ENCODE data around the gene ZNF562. TPM values are rescaled to one million over a fixed set of nuclear protein-coding genes. Genes with fewer than 3 reads are reported as not detected.
A peak's percentile ranks its signal among the peaks of the same experiment; 100 is the strongest.
"Not testable (repeated sequence)": the region's sequence is repeated elsewhere in the genome, so short reads cannot be mapped to it uniquely, and the experiment has no call there.

Gene ZNF562
- total and polyA plus RNA-seq, 5 donors from 2014 or later = 2.0 to 13.5 (median 3.5) TPM

DNA sequence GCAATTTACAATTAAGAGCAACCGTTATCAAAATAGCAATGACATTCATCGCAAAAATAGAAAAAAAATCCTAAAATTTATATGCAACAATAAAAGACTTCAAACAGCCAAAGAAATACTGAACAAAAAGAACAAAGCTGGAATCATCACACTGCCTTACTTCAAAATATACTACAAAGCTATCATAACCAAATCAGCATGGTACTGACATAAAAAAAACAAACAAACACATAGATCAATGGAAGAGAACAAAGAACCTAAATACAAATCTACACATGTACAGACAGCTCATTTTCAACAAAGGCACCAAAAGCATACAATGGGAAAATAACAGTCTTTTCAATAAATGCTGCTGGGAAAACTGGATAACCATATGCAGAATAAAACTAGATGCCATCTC, 6.4 kb downstream of the ZNF562 start:
- Mint-ChIP-seq H3K36me3 (peaks cover 67% of the 10 kb centered on the region), H3K9me3 (peaks cover 4 to 66% (median 36%) of the 10 kb centered on the region in 7 donors), H3K4me3 (no peak overlapping the region), H3K27me3 (no peaks in the 10 kb centered on the region), H3K4me1 (peaks cover 0 to 39% (median 14%) of the 10 kb centered on the region in 4 donors), H3K27ac (no peak overlapping the region)
- no peak overlapping the region for H3K27ac ChIP-seq (ENCODE audit: insufficient read depth, low read length, poor library complexity, severe bottlenecking)
- no peak overlapping the region for H3K4me3 ChIP-seq (ENCODE audit: low read depth, low read length)
- no peaks in the 10 kb centered on the region for H3K27me3 ChIP-seq (ENCODE audit: control insufficient read depth, insufficient read depth, low read length)
- H3K4me1 ChIP-seq (ENCODE audit: control insufficient read depth, insufficient read depth, low read length, poor library complexity, severe bottlenecking) = no peaks in the 10 kb centered on the region
- DNase-seq = no peak
- peaks cover 43 to 89% of the 10 kb centered on the region in 2 experiments for H3K9me3 ChIP-seq (ENCODE audit: control insufficient read depth in 2 of 2, low read length in 2 of 2)
- H3K36me3 ChIP-seq (ENCODE audit: control insufficient read depth, insufficient read depth, low read length) = peaks cover 37% of the 10 kb centered on the region
- no peak for ATAC-seq (ENCODE audit: low read depth in 2 of 2)

DNA sequence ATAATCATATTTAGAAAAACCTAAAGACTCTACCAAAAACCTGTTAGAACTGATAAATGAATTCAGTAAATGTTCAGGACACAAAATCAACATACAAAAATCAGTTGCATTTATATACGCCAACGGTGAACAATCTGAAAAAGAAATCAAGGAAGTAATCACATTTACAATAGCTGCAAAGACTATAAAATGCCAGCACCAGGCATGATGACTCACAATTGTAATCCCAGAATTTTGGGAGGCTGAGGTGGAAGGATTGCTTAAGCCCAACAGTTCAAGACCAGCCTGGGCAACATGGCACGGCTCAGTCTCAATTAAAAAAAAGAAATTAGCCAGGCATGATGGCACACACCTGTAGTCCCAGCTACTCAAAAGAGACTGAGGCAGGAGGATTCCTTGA, 7.0 kb downstream of the ZNF562 start:
- ATAC-seq (ENCODE audit: low read depth in 2 of 2) (no peak), DNase-seq (no peak)
- H3K27ac Mint-ChIP-seq = no peak overlapping the region
- Histone ChIP-seq H3K27me3 (ENCODE audit: control insufficient read depth, insufficient read depth, low read length) (no peaks in the 10 kb centered on the region), H3K4me3 (ENCODE audit: low read depth, low read length) (no peak overlapping the region), H3K36me3 (ENCODE audit: control insufficient read depth, insufficient read depth, low read length) (peaks cover 37% of the 10 kb centered on the region), H3K4me1 (ENCODE audit: control insufficient read depth, insufficient read depth, low read length, poor library complexity, severe bottlenecking) (no peaks in the 10 kb centered on the region), H3K27ac (ENCODE audit: insufficient read depth, low read length, poor library complexity, severe bottlenecking) (no peak overlapping the region), H3K9me3 (ENCODE audit: control insufficient read depth in 2 of 2, low read length in 2 of 2) (peaks cover 38 to 83% of the 10 kb centered on the region in 2 experiments)
- H3K27me3 Mint-ChIP-seq = no peaks in the 10 kb centered on the region
- H3K9me3 Mint-ChIP-seq = peaks cover 3 to 62% (median 35%) of the 10 kb centered on the region in 7 donors
- H3K4me1 Mint-ChIP-seq = peaks cover 0 to 40% (median 14%) of the 10 kb centered on the region in 4 donors
- peaks cover 65% of the 10 kb centered on the region for H3K36me3 Mint-ChIP-seq
- no peak overlapping the region for H3K4me3 Mint-ChIP-seq

DNA sequence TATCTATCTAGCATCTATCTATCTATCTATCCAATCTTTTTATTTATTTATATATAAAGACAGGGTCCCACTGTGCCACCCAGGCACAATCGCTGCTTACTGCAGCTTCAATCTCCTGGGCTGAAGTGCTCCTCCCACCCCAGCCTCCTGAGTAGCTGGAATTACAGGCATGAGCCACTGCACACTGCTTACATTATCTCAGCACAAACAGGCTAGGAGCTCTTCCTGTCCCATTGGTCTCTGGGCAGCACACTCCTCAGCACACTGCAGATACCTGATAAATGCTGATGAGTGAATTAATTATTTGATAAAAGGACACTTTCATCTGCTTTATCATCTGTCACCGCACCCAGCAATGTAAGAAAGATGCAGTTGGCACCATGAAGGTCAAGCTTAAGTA, 16.1 kb downstream of the ZNF562 start:
- peaks cover 64% of the 10 kb centered on the region for H3K36me3 ChIP-seq (ENCODE audit: control insufficient read depth, insufficient read depth, low read length)
- H3K27ac ChIP-seq (ENCODE audit: insufficient read depth, low read length, poor library complexity, severe bottlenecking) = no peak overlapping the region
- Mint-ChIP-seq H3K4me1 (peaks cover 0 to 14% (median 2%) of the 10 kb centered on the region in 4 donors), H3K9me3 (peaks cover 0 to 22% (median 4%) of the 10 kb centered on the region in 7 donors), H3K4me3 (no peak overlapping the region), H3K27me3 (no peaks in the 10 kb centered on the region), H3K36me3 (peaks cover 47% of the 10 kb centered on the region), H3K27ac (no peak overlapping the region)
- no peaks in the 10 kb centered on the region for H3K4me1 ChIP-seq (ENCODE audit: control insufficient read depth, insufficient read depth, low read length, poor library complexity, severe bottlenecking)
- peaks cover 15 to 32% of the 10 kb centered on the region in 2 experiments for H3K9me3 ChIP-seq (ENCODE audit: control insufficient read depth in 2 of 2, low read length in 2 of 2)
- no peak for ATAC-seq (ENCODE audit: low read depth in 2 of 2)
- no peaks in the 10 kb centered on the region for H3K27me3 ChIP-seq (ENCODE audit: control insufficient read depth, insufficient read depth, low read length)
- no peak overlapping the region for H3K4me3 ChIP-seq (ENCODE audit: low read depth, low read length)
- DNase-seq = no peak

DNA sequence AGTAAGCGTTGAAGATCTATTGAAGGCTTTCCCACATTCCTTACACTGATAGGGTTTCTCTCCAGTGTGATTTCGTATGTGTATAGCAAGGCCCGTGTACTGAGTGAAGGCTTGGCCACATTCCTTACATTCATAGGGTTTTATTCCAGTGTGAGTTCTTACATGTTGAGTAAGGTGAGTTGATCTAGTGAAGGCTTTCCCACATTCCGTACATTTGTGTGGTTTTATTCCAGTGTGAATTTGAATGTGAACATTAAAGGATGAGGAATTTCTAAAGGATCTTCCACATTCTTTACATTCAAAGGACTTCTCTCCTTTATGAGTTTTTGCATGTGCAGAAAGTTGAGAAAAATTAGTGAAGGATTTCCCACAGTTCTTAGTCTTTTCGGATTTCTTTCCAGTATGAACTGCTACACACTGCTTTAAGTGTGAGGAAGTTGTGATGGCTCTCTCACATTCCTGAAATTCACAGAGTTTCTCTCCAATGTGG, 21.8 kb downstream of the ZNF562 start:
- H3K27me3 Mint-ChIP-seq; H3K4me3 ChIP-seq (ENCODE audit: low read depth, low read length); H3K4me3 Mint-ChIP-seq; ATAC-seq (ENCODE audit: low read depth in 2 of 2); H3K27ac Mint-ChIP-seq; H3K4me1 Mint-ChIP-seq; H3K27me3 ChIP-seq (ENCODE audit: control insufficient read depth, insufficient read depth, low read length); H3K27ac ChIP-seq (ENCODE audit: insufficient read depth, low read length, poor library complexity, severe bottlenecking); H3K4me1 ChIP-seq (ENCODE audit: control insufficient read depth, insufficient read depth, low read length, poor library complexity, severe bottlenecking); DNase-seq: not testable (repeated sequence)
- Histone ChIP-seq H3K36me3 (ENCODE audit: control insufficient read depth, insufficient read depth, low read length) (peaks cover 77% of the 10 kb centered on the region), H3K9me3 (ENCODE audit: control insufficient read depth in 2 of 2, low read length in 2 of 2) (peaks cover 50 to 60% of the 10 kb centered on the region in 2 experiments)
- peaks cover 0 to 64% (median 23%) of the 10 kb centered on the region in 7 donors for H3K9me3 Mint-ChIP-seq
- peaks cover 76% of the 10 kb centered on the region for H3K36me3 Mint-ChIP-seq

DNA sequence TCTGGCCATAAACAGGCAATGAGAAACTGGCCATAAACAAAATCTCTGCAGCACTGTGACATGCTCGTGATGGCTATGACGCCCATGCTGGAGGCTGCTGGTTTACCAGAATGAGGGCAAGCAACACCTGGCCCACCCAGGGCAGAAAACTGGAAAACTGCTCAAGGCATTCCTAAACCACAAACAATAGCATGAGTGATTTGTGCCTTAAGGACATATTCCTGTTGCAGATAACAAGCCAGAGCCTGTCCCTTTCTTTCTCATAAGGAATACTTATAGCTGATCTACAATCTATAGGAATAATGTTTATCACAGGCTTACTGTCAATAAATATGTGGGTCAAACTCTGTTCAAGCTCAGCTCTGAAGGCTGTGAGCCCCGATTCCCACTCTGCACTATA, 23.4 kb downstream of the ZNF562 start:
- not testable (repeated sequence) for H3K4me3 Mint-ChIP-seq; H3K27ac Mint-ChIP-seq; DNase-seq; H3K27me3 Mint-ChIP-seq; H3K4me1 Mint-ChIP-seq; H3K27me3 ChIP-seq (ENCODE audit: control insufficient read depth, insufficient read depth, low read length); H3K4me1 ChIP-seq (ENCODE audit: control insufficient read depth, insufficient read depth, low read length, poor library complexity, severe bottlenecking); H3K4me3 ChIP-seq (ENCODE audit: low read depth, low read length); H3K27ac ChIP-seq (ENCODE audit: insufficient read depth, low read length, poor library complexity, severe bottlenecking); ATAC-seq (ENCODE audit: low read depth in 2 of 2)
- peaks cover 64% of the 10 kb centered on the region for H3K36me3 Mint-ChIP-seq
- peaks cover 0 to 60% (median 19%) of the 10 kb centered on the region in 7 donors for H3K9me3 Mint-ChIP-seq
- Histone ChIP-seq H3K36me3 (ENCODE audit: control insufficient read depth, insufficient read depth, low read length) (peaks cover 68% of the 10 kb centered on the region), H3K9me3 (ENCODE audit: control insufficient read depth in 2 of 2, low read length in 2 of 2) (peaks cover 50 to 60% of the 10 kb centered on the region in 2 experiments)

DNA sequence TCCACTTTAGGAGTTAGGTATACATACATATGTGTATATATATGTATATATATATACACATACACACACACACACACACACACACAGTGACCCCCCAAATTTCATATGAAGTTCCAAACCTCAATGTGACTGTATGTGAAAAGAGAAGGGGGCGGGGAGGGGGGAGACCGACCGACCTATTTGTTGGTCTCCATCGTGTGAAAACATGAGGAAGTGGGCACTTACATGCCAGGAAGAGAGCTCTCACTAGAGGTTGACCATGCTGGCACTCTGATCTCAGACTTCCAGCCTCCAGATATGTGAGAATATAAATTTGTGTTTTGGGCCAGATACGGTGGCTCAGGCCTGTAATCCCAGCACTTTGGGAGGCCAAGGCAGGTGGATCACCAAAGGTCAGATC, 24.6 kb downstream of the ZNF562 start:
- H3K4me3 ChIP-seq (ENCODE audit: low read depth, low read length) = no peak overlapping the region
- H3K36me3 Mint-ChIP-seq = peaks cover 58% of the 10 kb centered on the region
- H3K9me3 ChIP-seq (ENCODE audit: control insufficient read depth in 2 of 2, low read length in 2 of 2) = peaks cover 48 to 51% of the 10 kb centered on the region in 2 experiments
- peaks cover 0 to 57% (median 19%) of the 10 kb centered on the region in 7 donors for H3K9me3 Mint-ChIP-seq
- no peaks in the 10 kb centered on the region for H3K27me3 ChIP-seq (ENCODE audit: control insufficient read depth, insufficient read depth, low read length)
- H3K4me1 ChIP-seq (ENCODE audit: control insufficient read depth, insufficient read depth, low read length, poor library complexity, severe bottlenecking) = no peaks in the 10 kb centered on the region
- no peaks in the 10 kb centered on the region for H3K27me3 Mint-ChIP-seq
- ATAC-seq (ENCODE audit: low read depth in 2 of 2) (no peak), DNase-seq (no peak)
- H3K4me3 Mint-ChIP-seq = no peak overlapping the region
- H3K27ac Mint-ChIP-seq = peak overlapping the region in 1 of 3 donors; percentile 76
- peaks cover 57% of the 10 kb centered on the region for H3K36me3 ChIP-seq (ENCODE audit: control insufficient read depth, insufficient read depth, low read length)
- peaks cover 0 to 8% (median 4%) of the 10 kb centered on the region in 4 donors for H3K4me1 Mint-ChIP-seq
- H3K27ac ChIP-seq (ENCODE audit: insufficient read depth, low read length, poor library complexity, severe bottlenecking) = no peak overlapping the region

DNA sequence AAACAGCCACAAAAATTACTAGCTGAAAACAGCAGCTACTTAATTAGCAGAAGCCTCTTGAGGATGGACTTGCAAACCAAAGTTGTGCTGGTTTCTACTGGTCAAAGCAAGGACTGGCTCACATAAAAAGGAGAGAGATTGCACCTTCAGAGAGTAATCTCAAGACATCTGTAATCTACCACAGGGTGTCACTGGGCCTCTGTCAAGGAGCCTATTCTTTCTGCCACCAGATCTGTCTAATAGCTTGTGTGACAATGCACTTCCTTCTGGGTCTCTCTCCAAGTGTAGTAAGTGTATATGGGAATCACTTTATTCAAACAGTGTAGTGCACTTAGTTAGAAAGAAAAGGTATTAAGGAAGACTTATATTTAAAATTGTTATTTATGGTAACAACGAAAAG, 29.4 kb downstream of the ZNF562 start:
- no peak overlapping the region for H3K4me3 Mint-ChIP-seq
- no peaks in the 10 kb centered on the region for H3K27me3 Mint-ChIP-seq
- H3K4me1 Mint-ChIP-seq = peaks cover 0 to 10% (median 6%) of the 10 kb centered on the region in 4 donors
- Histone ChIP-seq H3K27ac (ENCODE audit: insufficient read depth, low read length, poor library complexity, severe bottlenecking) (no peak overlapping the region), H3K36me3 (ENCODE audit: control insufficient read depth, insufficient read depth, low read length) (peaks cover 14% of the 10 kb centered on the region), H3K4me3 (ENCODE audit: low read depth, low read length) (no peak overlapping the region), H3K27me3 (ENCODE audit: control insufficient read depth, insufficient read depth, low read length) (no peaks in the 10 kb centered on the region), H3K4me1 (ENCODE audit: control insufficient read depth, insufficient read depth, low read length, poor library complexity, severe bottlenecking) (no peaks in the 10 kb centered on the region), H3K9me3 (ENCODE audit: control insufficient read depth in 2 of 2, low read length in 2 of 2) (peaks cover 8 to 9% of the 10 kb centered on the region in 2 experiments)
- no peak overlapping the region for H3K27ac Mint-ChIP-seq
- H3K36me3 Mint-ChIP-seq = peaks cover 41% of the 10 kb centered on the region
- ATAC-seq (ENCODE audit: low read depth in 2 of 2) = no peak
- peaks cover 0 to 28% (median 11%) of the 10 kb centered on the region in 7 donors for H3K9me3 Mint-ChIP-seq
- DNase-seq = no peak

DNA sequence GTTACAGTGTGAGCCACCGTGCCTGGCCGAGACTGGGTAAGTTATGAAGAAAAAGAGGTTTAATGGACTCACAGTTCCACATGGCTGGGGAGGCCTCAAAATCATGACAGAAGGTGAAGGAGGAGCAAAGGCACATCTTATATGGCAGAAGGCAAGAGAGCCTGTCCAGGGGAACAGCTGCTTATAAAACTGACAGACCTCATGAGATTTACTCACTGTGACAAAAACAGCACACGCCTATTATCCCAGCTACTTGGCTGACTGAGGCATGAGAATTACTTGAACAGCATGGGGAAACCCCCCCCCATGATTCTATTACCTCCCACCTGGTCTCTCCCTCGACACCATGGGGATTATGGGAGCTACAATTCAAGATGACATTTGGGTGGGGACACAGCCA, 30.4 kb downstream of the ZNF562 start:
- Histone ChIP-seq H3K9me3 (ENCODE audit: control insufficient read depth in 2 of 2, low read length in 2 of 2) (peaks cover 3 to 6% of the 10 kb centered on the region in 2 experiments), H3K27ac (ENCODE audit: insufficient read depth, low read length, poor library complexity, severe bottlenecking) (no peak overlapping the region), H3K4me3 (ENCODE audit: low read depth, low read length) (no peak overlapping the region), H3K36me3 (ENCODE audit: control insufficient read depth, insufficient read depth, low read length) (peaks cover 11% of the 10 kb centered on the region), H3K4me1 (ENCODE audit: control insufficient read depth, insufficient read depth, low read length, poor library complexity, severe bottlenecking) (no peaks in the 10 kb centered on the region), H3K27me3 (ENCODE audit: control insufficient read depth, insufficient read depth, low read length) (no peaks in the 10 kb centered on the region)
- no peak for ATAC-seq (ENCODE audit: low read depth in 2 of 2)
- Mint-ChIP-seq H3K4me3 (no peak overlapping the region), H3K4me1 (peaks cover 0 to 10% (median 6%) of the 10 kb centered on the region in 4 donors), H3K27ac (no peak overlapping the region), H3K9me3 (peaks cover 0 to 20% (median 8%) of the 10 kb centered on the region in 7 donors), H3K36me3 (peaks cover 36% of the 10 kb centered on the region), H3K27me3 (no peaks in the 10 kb centered on the region)
- DNase-seq = no peak
